ENCODE results near the gene PTPN13.

The PTPN13 gene

GRCh38 chr4:86819561-86819960 lies 225.4 kb downstream of the PTPN13 start:
- no peak overlapping the region for H3K4me3 ChIP-seq (ENCODE audit: low read depth, low read length)
- DNase-seq (ENCODE audit: low read depth): no peak
- in situ Hi-C loops (cut with HindIII; ENCODE audit: low sequenced_read_pairs): no loop called here
- TF ChIP-seq, protein P1, sequence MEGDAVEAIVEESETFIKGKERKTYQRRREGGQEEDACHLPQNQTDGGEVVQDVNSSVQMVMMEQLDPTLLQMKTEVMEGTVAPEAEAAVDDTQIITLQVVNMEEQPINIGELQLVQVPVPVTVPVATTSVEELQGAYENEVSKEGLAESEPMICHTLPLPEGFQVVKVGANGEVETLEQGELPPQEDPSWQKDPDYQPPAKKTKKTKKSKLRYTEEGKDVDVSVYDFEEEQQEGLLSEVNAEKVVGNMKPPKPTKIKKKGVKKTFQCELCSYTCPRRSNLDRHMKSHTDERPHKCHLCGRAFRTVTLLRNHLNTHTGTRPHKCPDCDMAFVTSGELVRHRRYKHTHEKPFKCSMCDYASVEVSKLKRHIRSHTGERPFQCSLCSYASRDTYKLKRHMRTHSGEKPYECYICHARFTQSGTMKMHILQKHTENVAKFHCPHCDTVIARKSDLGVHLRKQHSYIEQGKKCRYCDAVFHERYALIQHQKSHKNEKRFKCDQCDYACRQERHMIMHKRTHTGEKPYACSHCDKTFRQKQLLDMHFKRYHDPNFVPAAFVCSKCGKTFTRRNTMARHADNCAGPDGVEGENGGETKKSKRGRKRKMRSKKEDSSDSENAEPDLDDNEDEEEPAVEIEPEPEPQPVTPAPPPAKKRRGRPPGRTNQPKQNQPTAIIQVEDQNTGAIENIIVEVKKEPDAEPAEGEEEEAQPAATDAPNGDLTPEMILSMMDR (IDR thresholded peaks at IDR 0.05; ENCODE audit: low read depth, low read length, missing control alignments): no peak

DNA sequence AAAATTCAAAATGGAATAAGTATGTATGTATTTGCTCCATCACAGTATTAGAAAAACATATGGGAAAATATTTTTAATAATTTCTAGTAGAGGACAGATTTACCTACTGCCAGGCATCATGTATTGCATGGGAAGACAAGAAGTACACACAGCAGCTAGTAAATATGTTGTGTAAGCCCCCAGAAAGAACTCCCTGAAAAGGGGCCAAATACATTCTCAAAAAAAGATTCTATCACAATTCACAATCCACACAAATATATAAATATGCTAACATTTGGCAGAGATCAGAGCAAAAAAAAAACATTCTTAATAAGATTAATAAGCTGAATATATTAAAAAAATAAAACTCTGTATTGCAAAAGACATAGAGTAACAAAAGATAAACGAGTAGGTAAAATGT lies 227.0 kb downstream of the PTPN13 start:
- in situ Hi-C loops (cut with HindIII; ENCODE audit: low sequenced_read_pairs): no loop called here
- DNase-seq (ENCODE audit: low read depth): no peak
- H3K4me3 ChIP-seq (ENCODE audit: low read depth, low read length): no peak overlapping the region
- TF ChIP-seq, protein P1 (IDR thresholded peaks at IDR 0.05; ENCODE audit: low read depth, low read length, missing control alignments): no peak

GRCh38 chr4:86822136-86822535 lies 228.0 kb downstream of the PTPN13 start:
- TF ChIP-seq, protein P1 (IDR thresholded peaks at IDR 0.05; ENCODE audit: low read depth, low read length, missing control alignments): no peak
- DNase-seq (ENCODE audit: low read depth): no peak
- in situ Hi-C loops (cut with HindIII; ENCODE audit: low sequenced_read_pairs): no loop called here
- no peak overlapping the region for H3K4me3 ChIP-seq (ENCODE audit: low read depth, low read length)

DNA sequence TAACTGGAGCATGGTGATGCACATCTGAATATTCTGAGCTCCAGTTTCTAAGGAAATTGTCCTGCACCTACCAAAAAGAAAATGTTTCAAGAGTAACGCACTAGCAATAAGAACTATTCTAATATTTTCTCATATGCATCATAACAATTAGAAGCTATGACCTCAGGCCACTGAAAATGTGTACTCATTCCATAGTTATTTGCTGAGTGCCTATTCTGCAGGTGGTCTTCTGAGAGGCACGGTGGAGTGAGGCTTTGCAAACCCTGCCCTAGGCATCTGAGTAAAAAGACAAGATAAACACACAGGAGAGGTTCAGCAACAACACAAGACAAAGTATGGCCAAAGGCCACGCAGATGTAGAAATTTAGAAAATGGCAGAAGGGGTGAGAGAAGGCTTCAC lies 231.4 kb downstream of the PTPN13 start:
- in situ Hi-C loops (cut with HindIII; ENCODE audit: low sequenced_read_pairs): no loop called here
- TF ChIP-seq, protein P1 (IDR thresholded peaks at IDR 0.05; ENCODE audit: low read depth, low read length, missing control alignments): no peak
- H3K4me3 ChIP-seq (ENCODE audit: low read depth, low read length): no peak overlapping the region
- DNase-seq (ENCODE audit: low read depth): no peak

DNA sequence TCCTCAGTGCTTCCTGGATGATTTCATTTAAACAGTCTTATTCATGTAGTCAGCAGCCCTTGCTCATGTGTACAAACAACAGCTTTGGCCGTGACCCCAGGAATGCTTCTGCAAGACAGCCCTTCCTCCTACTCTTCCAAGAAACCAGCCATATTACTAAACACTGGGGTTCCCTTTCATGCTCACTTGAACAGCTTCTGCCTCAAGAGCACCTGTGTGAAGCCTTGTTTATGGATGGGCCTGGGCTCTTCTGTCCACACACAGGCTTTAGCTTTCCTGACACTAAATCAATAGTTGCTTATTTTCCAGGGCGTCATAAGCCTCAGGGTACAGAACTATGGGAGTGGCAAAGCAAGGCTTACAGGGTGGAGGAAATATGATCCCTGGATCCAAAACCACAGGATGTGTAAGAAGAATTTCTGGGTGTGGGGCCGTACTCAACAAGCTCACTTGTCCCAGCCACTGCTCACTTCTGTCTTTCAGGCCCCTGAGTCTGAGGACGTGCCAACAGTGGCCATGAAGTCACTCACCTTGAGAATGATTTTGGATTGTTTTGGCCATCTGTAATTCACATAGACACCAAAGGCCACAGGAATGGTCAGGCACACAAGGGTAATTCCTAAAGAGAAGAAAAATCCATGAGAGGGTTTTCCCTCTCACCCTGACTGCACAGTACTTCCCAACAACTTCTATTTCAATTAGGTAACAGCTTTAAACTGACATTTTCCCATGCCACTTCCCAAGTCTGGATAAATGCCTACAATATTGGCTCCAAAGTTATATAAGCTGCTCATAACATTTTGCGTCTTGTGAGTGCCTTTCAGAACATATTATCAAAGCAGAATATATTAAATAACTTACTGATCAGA lies 237.4 kb downstream of the PTPN13 start:
- in situ Hi-C loops (cut with HindIII; ENCODE audit: low sequenced_read_pairs): no loop called here
- DNase-seq (ENCODE audit: low read depth): peak; percentile 59
- H3K4me3 ChIP-seq (ENCODE audit: low read depth, low read length): no peak overlapping the region
- TF ChIP-seq, protein P1 (IDR thresholded peaks at IDR 0.05; ENCODE audit: low read depth, low read length, missing control alignments): no peak

- in situ Hi-C loops (cut with HindIII; ENCODE audit: low sequenced_read_pairs): no loop called here
- no peak overlapping the region for H3K4me3 ChIP-seq (ENCODE audit: low read depth, low read length)
- TF ChIP-seq, protein P1 (IDR thresholded peaks at IDR 0.05; ENCODE audit: low read depth, low read length, missing control alignments): no peak
- DNase-seq (ENCODE audit: low read depth): no peak
These were observed 239.5 kb downstream of the PTPN13 start for GRCh38 chr4:86833615-86834014.

Data from astrocyte of the cerebellum (primary cell).